NCI-H69 (cell line): Measurements from ENCODE around the gene ACTL7B.
A peak's percentile ranks its signal among the peaks of the same experiment; 100 is the strongest.
"Not testable (repeated sequence)": the region's sequence is repeated elsewhere in the genome, so short reads cannot be mapped to it uniquely, and the experiment has no call there.

ENCODE experiments used
- DNase-seq: peaks from one replicate; lab custom pipeline; 2025; lab: John Stamatoyannopoulos, UW

Gene ACTL7B, protein sequence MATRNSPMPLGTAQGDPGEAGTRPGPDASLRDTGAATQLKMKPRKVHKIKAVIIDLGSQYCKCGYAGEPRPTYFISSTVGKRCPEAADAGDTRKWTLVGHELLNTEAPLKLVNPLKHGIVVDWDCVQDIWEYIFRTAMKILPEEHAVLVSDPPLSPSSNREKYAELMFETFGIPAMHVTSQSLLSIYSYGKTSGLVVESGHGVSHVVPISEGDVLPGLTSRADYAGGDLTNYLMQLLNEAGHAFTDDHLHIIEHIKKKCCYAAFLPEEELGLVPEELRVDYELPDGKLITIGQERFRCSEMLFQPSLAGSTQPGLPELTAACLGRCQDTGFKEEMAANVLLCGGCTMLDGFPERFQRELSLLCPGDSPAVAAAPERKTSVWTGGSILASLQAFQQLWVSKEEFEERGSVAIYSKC

DNA sequence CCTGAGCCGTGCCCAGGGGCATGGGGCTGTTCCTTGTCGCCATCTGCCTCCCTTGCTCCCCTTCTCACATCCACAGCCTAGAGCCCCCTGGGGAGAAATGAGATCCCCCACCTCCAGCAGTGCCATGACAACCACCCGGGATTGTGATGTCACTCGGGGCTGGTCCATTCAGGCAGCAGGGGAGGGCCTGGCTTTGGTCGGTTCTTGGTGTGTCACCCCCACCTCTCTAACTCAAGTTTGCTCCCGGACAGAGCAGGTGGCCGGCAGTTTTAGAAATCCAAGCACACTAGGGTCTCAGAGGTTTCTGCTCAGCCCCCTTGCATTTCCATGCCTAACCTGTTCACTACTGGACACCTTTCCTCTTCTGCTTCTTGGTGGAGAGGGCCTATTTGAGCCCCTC lies at the start of gene ACTL7B:
ACTL7B (minus strand) TSS at position 99 of the 400 bp plus-strand sequence; CDS start at position 43, 56 bp downstream.
- DNase-seq: no peak

DNA sequence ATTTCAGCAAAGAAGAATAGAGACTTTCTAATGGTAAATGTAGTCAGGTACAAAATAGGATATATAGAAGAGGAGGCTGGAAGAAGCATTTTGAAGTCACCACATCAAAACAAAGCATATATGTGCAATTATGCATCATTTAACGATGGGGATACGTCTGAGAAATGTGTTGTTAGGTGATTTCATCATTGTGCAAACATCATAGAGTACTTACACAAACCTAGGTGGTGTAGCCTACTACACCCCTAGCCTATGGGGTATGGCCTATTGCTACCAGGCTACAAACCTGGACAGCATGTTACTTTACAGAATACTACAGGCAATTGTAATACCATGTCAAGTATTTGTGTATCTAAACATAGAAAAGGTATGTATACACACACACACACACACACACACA lies 49.7 kb upstream of the ACTL7B start:
- peak; percentile 36 for DNase-seq

DNA sequence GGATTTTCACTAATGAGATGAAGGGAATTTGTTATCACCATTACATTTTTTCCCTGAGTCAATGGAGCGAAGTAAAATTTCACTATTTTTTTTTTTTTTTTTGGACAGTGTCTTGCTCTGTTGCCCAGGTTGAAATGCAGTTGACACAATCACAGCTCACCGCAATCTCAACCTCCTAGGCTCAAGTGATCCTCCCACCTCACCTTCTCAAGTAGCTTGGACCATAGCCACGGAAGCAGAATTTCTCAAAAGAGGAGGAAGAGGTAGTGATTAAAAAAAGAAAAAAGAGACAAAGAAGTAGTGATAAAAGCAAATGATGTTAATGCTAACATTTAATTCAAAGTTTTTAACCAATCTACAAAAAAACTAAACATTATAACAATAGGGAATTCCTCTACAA lies 48.4 kb upstream of the ACTL7B start:
- no peak for DNase-seq

DNA sequence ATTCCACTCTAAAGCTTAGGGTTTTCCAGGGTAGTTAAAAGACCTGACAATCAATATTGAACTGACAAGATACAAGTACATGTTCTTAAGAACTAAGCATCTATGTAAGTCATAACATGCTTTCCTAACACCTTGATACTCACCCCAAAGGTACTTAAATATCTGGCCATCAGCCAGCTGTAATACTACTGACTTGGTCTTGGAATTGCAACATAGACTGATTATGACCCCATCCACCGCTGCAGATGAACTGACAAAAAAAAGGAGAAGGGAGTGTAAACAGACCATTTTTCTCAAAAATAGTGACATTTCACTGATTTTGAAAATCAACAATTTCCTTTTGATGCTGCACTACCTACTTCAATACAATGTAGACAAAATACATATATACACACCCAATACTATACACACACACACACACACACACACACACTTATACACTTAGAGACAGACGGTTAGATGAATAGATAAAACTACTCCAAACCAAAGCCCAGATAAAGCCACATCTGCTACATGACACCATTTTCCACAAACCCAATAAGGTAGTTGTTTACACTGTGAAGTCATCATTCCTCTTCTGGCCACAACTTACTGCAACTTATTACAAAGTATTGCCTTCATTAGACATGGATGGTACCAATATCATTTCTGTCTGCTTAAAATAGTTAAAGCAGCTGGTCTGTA lies 47.8 kb upstream of the ACTL7B start:
- DNase-seq: peak; percentile 30

DNA sequence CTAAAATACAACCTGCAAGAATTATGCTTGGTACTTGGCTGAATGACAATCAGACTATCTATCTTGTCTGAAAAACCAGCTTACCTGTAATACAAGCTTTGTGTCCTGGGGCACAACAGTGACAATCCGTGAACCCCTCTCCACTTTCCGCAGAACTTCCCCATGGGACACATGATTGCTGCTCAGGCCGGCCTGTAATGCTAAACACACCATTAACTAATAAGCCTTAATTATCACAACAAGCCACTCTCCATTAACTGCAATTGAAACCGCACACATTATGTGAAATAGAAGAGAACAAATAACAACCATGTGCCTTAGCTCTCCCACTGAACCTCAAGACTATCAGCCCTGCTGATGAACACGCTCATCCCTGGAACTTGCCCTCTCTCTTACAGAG lies 44.4 kb upstream of the ACTL7B start:
- peak; percentile 81 for DNase-seq

DNA sequence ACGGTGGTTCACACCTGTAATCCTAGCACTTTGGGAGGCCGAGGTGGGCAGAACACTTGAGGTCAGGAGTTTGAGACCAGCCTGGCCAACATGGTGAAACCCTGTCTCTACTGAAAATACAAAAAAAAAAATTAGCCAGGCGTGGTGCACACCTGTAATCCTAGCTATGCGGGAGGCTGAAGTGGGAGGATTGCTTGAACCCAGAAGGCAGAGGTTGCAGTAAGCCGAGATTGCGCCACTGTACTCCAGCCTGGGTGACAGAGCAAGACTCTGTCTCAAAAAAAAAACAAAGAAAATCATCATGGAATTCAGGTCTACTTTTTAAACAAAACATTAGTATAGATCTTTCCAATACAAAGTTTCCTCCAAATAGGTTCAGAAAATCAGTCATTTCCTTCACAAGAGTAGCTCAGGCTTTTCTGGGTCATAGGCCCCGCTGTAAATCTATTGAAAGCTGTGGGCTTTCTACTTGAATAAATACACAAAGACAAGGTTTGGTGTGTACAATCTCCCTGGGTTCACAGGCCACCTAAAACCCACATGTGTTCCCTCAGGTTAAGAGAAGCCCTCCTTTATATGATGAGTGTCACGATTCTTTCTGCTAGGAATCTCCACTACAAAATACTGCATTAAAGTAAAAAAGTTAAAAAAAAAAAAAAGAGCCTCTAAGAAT lies 43.4 kb upstream of the ACTL7B start:
- DNase-seq: not testable (repeated sequence)

DNA sequence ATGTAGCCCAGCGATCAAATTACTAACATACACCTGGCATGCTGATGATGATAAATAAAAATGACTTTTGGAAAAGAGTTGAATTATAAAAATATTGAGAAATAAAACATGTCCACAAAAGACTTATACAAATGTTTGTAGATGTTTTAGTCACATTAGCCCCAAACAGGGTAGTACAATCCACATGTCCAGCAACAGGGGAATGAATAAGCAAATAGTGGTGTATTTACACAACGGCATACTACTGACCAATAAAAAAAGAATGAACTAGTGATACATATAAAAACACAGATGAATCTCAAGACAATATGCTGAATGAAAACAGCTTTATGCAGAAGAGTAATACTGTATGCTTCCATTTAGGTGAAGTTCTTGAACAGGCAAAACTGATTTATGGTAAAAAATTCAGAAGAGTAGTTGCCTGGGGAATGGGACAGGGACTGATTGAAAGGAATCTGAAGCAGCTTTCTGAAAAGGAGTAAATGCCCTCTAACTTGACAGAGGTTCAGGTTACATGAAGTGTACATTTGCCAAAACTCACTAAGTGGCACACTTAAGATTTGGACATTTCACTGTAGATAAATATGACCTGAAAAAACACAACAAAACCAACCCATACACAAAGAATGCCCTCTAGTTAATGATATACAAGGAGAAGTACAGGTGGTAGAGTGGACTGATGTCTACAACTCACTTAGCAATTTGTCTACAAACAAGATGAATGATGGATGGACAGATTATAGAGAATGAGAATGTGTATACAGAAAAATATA lies 41.7 kb upstream of the ACTL7B start:
- no peak for DNase-seq

DNA sequence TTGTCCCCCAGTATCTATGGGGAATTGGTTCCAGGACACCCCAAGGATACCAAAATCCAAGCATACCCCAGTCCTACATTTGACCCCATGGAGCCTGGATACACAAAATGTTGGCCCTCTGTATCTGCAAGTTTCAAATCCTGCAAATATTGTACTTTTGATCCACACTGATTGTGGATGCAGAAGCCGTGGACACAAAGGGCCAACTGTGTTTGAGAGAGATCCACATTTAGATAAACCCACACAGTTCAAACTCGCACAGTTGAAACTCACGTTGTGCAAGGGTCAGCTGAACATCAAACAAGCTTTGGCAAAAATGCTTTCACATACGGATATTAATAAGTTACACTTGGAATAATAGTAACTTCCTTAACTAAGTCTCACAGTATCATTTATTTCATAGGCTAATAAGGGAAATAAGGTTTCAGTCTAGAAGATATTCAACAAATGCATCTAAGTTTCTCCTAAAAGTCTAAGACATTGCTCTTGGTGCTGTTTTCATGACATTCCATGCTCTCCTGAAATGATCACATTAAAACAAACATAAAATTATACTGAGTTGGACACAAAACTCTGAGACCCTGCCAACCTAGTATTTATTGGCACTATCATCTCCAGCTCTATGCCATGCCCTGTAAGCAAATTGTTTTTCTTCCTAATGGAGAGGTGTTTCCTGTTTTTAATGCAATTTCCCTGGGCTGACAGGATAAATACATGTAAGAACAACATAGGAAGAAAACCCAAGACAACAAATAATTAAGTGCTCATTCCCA lies 38.6 kb upstream of the ACTL7B start:
- DNase-seq: no peak

DNA sequence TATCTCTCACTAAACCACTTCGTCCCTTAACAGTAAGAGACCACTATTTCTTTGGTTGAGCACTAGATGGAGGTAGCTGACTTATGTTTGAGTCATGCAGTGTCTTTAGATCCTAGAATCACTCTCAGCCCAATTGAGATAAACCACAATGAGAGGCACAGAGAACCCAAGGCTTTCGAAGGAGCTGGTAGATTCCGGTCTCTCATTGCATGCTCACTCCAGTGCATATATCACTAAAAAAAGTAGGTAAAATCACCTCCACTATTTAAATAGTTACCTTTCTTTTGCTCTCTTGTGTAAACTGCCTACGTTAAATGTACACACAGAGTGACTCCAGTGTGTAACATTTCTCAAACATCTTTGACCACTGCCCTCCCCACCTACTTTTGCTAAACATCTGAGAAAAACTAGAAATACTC lies 33.9 kb upstream of the ACTL7B start:
- peak; percentile 11 for DNase-seq

DNA sequence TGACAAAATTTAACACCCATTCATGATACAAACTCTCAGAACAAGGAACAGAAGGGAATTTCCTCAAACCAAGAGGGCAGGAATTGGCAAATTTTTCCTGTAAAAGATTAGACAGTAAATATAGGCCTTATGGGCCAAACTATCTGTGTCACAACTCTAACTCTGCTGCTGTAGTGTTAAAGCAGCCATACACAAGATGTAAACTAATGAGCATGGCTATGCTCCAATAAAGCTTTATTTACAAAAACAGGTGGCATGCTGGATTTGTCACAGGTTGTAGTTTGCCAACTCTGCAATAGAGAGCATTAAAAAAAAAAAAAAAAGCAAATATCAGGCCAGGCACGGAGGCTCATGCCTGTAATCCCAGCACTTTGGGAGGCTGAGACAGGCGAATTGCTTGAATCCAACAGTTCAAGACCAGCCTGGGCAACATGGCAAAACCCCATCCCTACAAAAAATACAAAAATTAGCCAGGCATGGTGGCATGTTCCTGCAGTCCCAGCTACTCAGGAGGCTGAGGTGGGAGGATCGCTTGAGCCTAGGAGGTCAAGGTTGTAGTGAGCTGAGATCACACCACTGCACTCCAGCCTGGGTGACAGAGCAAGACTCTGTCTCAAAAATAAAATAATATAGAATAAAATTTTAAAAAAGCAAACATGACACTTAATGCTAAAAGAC lies 30.9 kb upstream of the ACTL7B start:
- peak; percentile 41 for DNase-seq

DNA sequence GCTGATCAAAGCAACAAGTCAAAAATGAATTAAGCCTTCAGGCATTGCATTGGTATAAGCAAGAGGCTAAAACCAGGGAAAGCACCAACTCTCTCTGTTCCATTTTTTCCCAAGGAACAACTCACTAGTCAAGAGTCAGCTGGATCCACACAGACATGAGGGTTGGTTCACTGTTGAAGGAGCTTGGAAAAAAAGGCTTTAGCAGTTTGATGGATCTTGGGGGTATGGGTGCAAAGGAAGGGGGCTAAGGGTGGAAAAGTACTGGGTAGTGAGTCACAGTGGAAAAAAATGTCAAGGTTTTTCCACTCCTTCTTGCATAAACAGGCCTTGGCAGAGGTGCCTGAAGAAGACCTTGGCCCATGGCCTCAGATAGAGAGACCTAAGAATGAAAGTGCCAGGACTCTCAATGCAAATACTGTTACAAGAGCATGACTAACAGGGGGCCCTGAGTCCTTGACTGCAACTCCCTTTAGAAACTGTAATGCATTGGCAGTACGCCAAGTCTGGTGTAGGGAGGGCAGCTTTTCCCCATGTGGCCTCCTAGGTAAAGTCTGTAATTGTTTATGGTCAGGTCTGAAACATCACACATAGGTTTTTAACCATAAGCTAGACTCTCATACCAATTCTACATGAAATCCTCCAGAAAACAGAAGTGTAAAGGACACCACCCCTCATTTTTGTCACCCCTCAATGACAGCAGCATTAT lies 30.0 kb upstream of the ACTL7B start:
- DNase-seq: peak; percentile 97

DNA sequence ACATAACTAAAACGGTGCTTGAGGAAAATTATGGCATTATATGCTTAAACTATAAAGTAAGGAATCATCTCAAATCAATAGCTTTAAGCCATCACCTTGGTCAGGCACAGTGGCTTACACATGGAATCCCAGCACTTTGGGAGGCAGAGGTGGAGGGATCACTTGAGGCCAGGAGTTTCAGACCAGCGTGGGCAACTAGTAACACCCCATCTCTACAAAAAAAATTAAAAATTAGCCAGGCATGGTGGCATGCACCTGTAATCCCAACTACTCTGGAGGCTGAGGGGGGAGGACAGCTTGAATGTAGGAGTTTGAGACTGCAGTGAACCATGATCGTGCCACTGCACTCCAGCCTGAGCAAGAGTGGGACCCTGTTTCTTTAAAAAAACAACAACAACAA lies 28.9 kb upstream of the ACTL7B start:
- DNase-seq: no peak

DNA sequence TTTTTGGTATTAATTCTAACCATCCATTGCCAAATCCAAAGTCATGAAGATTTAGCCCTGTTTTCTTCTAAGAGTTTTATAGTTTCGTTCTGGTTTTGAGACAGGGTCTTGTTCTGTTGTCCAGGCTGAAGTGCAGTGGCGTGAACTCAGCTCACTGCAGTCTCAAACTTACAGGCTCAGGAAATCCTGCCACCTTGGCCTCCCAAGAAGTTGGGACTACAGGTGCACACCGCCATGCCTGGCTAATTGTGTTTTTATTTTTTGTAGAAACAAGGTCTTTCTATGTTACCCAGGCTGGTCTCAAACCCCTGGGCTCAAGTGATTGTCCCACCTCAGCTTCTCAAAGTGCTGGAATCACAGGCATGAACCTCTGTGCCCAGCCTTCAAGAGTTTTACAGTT lies 27.3 kb upstream of the ACTL7B start:
- DNase-seq: no peak

DNA sequence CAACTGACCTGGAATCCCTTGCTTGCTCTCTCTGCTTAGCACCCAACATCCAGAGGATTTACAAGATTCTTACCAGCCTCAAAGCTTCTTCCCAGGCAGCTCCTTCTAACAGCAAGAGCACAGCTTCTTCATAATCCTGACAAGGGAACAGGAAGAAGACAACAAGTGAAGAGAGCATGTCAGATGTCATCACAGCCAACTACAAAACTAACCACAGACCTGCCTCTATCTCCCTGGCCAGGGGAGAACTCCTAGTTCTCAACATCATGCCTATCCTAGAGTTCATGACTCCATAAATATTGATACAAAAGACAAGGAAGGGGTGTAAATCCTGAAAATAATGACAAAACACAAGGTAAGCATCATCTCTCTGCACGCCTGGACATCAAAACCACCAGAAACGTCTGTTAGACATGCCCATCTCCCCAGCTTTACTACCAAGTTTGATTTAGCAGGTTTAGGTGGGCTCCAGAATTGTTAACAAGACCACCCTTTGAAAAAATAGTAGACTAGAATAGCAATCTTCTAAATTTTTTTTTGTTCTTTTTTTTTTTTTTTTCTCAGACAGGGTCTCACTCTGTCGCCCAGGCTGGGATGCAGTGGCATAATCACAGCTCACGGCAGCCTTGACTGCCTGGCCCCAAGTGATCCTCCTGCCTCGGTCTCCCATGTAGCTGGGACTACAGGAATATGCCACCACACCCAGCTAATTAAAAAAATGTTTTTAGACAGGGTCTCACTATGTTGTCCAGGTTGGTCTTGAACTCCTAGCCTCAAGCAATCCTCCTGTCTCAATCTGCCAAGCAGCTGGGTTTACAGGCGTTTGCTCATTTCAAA lies 26.5 kb upstream of the ACTL7B start:
- DNase-seq: no peak

DNA sequence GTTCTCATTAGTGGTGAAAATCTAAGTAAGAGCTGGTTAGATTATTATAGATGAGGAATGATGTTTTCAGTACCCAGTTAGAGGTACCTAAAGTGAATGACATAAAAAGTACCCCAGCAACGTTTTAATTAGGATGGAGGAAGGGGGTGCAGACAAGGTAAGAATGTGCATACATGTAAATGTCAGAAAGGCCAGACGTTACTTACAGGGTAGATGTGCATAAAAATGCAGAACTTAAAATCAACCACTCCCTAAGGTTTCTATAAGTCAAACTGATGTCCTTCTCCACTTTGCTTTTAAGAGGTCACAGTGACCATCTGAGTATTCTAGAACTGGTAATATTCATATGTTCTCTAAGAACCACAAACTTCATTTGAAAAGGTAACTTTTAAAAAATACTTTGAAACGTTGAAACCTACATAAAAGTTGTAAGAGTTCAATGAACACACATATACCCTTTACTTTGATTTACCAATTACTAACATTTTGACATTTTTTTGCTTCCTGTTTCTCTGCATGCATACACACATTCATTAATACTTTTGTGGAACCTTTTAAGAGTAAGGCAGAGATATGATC lies 25.0 kb upstream of the ACTL7B start:
- no peak for DNase-seq

DNA sequence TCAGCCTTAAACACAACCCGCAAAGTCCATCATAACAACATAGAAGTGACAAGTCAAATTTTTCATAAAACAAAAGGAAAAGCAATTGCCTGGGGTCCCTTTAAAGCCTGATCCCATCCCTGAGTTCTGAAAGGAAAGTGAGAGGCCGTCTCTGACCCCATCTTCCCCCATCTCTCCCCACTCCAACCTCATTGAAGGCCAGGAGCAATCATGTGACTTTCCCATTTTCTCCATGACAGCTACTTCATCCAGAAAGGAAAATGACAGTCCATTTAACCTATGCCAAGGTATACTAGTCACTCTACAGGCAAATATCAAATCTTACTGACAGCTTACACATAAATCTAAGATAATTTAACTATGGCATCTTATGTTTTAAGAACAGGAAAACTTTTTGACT lies 21.7 kb upstream of the ACTL7B start:
- no peak for DNase-seq

DNA sequence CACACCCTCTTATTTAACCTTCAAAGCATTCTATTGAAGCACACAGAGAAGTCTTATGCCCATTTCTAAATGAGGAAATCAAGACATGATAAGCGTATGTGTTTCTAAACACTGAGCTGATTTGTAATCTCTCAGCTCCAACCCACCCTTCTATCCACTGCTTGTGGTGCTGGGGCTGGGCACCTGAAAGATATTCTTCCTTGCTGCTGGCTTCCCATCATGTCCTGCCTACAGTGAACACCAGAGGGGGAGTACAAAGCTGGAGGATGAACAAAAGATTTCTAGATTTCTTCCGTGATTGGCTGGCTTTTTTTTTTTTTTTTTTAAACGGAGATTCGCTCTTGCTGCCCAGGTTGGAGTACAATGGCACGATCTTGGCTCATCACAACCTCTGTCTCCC lies 20.6 kb upstream of the ACTL7B start:
- no peak for DNase-seq

DNA sequence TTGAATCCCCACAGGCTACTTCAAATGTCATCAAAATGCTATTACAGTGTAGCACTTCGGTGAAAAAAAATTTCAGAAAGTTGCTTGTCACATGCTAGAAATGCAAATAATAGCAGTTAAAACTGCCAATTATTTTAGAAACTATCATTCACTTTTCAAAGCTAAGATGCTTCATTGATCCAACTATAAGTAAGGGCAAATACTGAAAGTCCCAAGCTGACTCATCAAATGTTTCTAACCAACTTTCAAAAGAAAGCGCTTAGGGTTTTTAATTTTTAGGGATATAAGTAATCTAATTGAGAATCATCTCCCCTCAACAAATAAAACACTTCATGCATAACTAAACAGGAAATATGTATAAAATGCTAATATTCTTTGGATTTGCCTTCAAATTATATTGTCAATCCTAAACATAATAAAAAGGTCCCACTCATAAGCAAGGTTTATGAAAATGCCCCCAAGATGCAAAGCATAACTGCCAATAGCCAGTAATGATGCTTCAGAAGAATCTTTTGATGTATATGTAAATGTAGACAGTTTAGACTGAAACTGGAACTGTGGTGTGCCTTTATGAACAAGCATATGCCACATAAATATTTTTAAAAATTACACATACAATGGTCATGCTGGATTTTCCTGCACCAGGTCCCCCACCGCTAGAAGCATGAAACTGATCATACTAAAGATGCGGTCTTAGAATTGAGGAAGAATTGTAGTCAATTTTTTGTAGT lies 18.4 kb upstream of the ACTL7B start:
- no peak for DNase-seq
